ENCODE data around the gene ARRDC4.

DNA sequence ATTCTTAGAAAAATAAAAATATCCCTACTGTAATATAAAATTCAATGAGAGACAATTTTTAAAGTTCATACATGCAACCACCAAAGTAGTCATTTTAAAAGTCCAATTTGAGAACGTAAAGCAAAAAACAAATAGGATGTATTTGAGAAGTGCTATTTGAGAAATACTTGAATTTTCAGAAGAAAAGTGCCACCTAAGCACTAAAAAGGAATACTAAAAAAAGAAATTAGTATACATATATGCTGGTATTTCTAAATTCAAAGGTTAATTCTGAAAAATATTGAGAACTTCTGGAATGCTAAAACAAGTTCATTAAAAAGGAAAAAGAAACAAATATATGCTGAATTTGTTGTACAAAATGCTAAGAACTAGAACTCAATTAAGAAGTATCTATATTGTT, 29.2 kb upstream of the ARRDC4 start:
- TF ChIP-seq CBX5 (IDR thresholded peaks at IDR 0.05; ENCODE audit: low read depth, low read length) (no peak), CTCF (IDR thresholded peaks at IDR 0.05; ENCODE audit: control extremely low read depth in 1 of 3, insufficient read depth in 1 of 3, low read depth in 1 of 3, low read length in 3 of 3) (no peak), POLR2A (IDR thresholded peaks at IDR 0.05; ENCODE audit: control extremely low read depth in 1 of 2, low read depth in 2 of 2, low read length in 2 of 2) (no peak), EGR1 (IDR thresholded peaks at IDR 0.05; ENCODE audit: borderline replicate concordance, low read depth, low read length) (no peak), SAP30 (IDR thresholded peaks at IDR 0.05; ENCODE audit: insufficient read depth, insufficient replicate concordance, low read length) (no peak), CREB1 (IDR thresholded peaks at IDR 0.05) (no peak), EZH2 (IDR thresholded peaks at IDR 0.05; ENCODE audit: low read depth, low read length, severe bottlenecking) (no peak), CHD2 (IDR thresholded peaks at IDR 0.05; ENCODE audit: low read length) (no peak), JUN (IDR thresholded peaks at IDR 0.05; ENCODE audit: low read depth, low read length) (no peak)

All from H1 (cell line).